GM12875 (cell line): ENCODE measurements around the gene C1QL1.

Experiments
- H3K4me3 ChIP-seq: one replicate; pipeline ENCODE4 v1.5.1; 2011; ENCODE audit warnings: low read depth, low read length, control low read depth
- TF ChIP-seq, protein P1 (sequence below): IDR thresholded peaks from 2 replicates; pipeline ENCODE4 v1.5.1; 2011; ENCODE audit warnings: low read depth, mild to moderate bottlenecking, control low read depth, inconsistent platforms, low read length, moderate library complexity, borderline replicate concordance; ENCODE audit not compliant: insufficient read depth

Gene C1QL1

GRCh38 chr17:44998646-44999045 is 30.5 kb upstream of the C1QL1 start:
- TF ChIP-seq, protein P1, sequence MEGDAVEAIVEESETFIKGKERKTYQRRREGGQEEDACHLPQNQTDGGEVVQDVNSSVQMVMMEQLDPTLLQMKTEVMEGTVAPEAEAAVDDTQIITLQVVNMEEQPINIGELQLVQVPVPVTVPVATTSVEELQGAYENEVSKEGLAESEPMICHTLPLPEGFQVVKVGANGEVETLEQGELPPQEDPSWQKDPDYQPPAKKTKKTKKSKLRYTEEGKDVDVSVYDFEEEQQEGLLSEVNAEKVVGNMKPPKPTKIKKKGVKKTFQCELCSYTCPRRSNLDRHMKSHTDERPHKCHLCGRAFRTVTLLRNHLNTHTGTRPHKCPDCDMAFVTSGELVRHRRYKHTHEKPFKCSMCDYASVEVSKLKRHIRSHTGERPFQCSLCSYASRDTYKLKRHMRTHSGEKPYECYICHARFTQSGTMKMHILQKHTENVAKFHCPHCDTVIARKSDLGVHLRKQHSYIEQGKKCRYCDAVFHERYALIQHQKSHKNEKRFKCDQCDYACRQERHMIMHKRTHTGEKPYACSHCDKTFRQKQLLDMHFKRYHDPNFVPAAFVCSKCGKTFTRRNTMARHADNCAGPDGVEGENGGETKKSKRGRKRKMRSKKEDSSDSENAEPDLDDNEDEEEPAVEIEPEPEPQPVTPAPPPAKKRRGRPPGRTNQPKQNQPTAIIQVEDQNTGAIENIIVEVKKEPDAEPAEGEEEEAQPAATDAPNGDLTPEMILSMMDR, result no peak
- H3K4me3 ChIP-seq, result no peak overlapping the region

DNA sequence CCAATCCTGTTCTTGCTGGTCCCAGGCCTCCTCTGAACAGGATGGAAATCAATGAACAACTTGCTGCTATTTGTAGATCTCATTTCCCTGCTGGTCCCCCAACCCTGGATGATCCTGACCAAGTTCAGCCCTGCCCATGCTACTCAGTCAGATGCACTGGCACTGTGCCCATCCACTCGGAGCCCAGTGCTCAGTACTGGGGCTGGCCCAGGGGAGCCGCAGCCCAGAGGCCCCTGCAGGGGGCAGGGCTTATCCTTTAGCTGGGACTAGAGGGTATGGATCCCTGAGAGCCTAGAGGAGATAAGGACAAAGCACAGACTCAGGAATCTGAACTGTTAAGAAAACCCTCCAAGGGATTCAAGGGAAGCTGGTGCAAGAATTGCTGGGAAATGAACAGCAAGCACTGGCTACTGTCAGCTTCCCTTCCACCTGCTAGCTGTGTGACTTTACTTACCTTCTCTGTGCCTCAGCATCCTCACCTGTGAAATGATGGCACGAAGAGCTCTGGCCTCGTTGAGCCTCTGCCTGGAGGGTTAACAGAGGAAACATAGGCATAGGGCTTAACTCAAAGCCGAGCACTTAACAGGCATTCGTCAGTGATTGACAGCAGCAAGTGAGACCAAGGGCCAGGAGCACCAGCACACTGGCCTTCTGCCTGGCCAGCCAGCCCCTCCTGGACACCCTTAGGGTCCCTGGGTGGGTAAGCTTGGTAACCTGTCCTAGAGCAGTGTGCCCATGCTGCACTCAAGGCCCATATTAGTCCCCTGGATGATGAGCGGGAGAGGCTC is 29.8 kb upstream of the C1QL1 start:
- H3K4me3 ChIP-seq, result no peak overlapping the region
- TF ChIP-seq, protein P1, result no peak

DNA sequence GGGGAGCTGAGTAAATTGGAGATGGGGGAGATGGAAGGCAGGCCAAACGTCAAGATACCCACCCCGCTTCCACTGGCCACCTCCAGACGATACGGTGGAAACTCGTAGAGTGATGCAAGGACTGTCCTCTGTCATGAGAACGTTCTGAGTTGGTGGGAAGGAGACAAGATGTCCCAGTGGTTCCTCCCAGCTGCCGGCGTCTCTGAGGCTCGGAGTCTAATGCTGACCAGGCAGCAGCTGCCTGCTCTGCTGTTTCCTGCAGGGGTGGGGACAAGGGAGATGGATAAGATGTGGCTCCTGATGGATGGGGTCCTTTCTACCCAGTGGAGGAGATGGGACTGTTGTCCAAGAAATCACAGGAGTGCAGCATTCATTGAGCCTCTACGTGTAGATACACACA is 28.2 kb upstream of the C1QL1 start:
- H3K4me3 ChIP-seq, result no peak overlapping the region
- TF ChIP-seq, protein P1, result no peak

DNA sequence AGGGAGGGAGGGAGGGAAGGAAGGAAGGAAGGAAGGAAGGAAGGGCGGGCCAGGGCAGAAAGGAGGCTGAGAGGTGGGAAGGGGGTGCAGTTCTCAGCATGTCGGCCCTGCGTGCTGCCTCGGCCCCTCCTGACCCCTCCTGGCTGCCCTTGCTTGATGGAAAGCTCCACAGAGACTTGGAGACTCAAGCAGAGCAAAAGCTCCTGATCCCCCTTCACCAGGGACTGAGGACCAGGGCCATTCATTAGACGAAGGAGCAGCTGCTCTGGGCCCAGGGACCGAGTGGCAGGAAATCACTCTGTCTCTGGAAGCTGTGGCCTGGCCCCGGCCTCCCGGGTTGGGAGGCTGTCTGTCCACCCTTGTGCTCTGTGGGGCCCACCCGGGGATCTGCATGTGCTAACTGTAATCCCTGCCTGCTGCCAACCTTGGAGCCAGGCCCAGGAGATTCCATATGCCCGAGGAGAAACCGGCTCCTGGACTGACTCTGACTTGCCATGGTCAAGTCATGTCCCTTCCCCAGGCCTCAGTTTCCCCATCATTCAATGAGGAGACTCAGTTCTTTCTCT is 27.4 kb upstream of the C1QL1 start:
- no peak overlapping the region for H3K4me3 ChIP-seq
- TF ChIP-seq, protein P1, result no peak

- TF ChIP-seq, protein P1, result no peak
- H3K4me3 ChIP-seq, result no peak overlapping the region
Measured at GRCh38 chr17:44992242-44992939, 24.3 kb upstream of the C1QL1 start.

DNA sequence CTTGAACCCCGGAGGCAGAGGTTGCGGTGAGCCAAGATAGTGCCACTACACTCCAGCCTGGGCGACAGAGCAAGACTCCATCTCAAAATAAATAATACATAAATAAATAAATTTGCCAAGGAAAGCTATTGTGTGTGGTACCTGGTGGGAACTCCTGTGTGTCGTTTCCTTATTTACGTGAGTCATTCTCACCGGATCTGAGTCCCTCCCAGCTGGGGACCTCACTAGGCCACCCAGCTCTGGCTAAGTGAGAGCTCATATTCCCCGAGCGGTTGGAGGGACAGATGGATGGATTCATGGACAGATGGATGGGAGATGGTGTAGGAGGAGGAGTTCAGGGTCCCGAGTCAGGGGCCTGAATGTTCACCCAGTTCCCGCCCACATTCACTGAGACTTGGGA is 22.9 kb upstream of the C1QL1 start:
- H3K4me3 ChIP-seq, result no peak overlapping the region
- TF ChIP-seq, protein P1, result no peak

- TF ChIP-seq, protein P1, result no peak
- no peak overlapping the region for H3K4me3 ChIP-seq
Measured at GRCh38 chr17:44989552-44990138, 21.5 kb upstream of the C1QL1 start.
